Activated T-helper 2 cell treated with anti-CD3 and anti-CD28 coated beads, Interferon-gamma antibody, Interleukin-2, Interleukin-4, amounts not matched to agents 10 μg/mL and 5 μg/mL and 100 μg/mL, durations not matched to agents 14 hours and 24 hours and 36 hours (primary cell): ENCODE data around the gene TGM1. TPM values are rescaled to one million over a fixed set of nuclear protein-coding genes. Genes with fewer than 3 reads are reported as not detected.

Experiments used
- DNase-seq: peaks from one replicate; pipeline ENCODE4 v3.0.0; 2021; ENCODE audit warnings: low spot score
- H3K27ac Mint-ChIP-seq: one replicate; pipeline ENCODE4 v1.8.0; 2021; ENCODE audit warnings: mixed read lengths
- H3K27me3 Mint-ChIP-seq: one replicate; pipeline ENCODE4 v1.8.0; 2021; ENCODE audit warnings: low read depth, mixed read lengths
- H3K36me3 Mint-ChIP-seq: one replicate; pipeline ENCODE4 v1.8.0; 2021; ENCODE audit warnings: low read depth, mixed read lengths
- H3K4me1 Mint-ChIP-seq: one replicate; pipeline ENCODE4 v1.8.0; 2021; ENCODE audit warnings: low read depth, mixed read lengths
- H3K4me3 Mint-ChIP-seq: one replicate; pipeline ENCODE4 v1.8.0; 2021; ENCODE audit warnings: low read depth, mild to moderate bottlenecking, moderate library complexity, mixed read lengths
- H3K9me3 Mint-ChIP-seq: one replicate; pipeline ENCODE4 v1.8.0; 2021; ENCODE audit warnings: mixed read lengths
- intact Hi-C: fragments of 100-400 bp; cut with micrococcal nuclease; formaldehyde crosslinking; loops from one replicate; pipeline ENCODE4 v1.15.1; 2023
- total RNA-seq: library from RNA; stranded (reverse); gene quantifications from 2 replicates; pipeline ENCODE4 v1.2.3, GENCODE V29; 2022

TGM1 gene
- total RNA-seq, 1 donor from 2014 or later = 3.4 TPM

DNA sequence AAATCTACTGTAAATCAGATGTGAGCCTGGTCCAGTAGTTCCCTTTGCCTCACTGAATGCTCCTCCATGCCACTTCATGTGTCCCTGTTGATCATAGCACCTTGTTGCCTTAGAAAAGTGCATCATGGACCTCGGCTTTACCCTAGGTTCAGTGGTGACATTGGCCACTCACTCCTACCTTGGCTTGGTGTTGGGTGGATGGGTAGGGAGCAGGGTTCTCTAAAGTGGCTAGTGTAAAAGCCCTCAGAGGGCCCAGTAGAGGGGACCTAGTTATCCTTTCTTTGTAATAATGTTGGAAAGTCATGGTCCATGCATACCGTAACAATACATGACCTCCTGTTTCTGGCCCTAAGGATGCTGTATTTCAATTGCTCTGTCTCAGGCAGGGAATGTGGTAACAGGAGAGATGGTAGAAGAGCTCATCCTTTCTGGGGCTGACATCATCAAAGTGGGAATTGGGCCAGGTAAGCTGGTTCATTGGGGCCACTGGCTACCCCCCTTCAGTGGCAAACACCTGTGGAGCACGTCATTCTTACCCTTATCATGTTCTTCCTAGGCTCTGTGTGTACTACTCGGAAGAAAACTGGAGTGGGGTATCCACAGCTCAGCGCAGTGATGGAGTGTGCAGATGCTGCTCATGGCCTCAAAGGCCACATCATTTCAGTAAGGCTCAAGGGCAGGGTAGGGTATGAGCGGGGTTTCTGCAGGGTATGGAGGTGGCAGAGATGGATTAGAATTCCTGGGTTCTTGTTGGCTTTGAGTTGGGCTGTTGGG is 26.1 kb downstream of the TGM1 start:
- peaks cover 58% of the 10 kb centered on the region for H3K4me1 Mint-ChIP-seq
- intact Hi-C loops = no loop called here
- no peaks in the 10 kb centered on the region for H3K27me3 Mint-ChIP-seq
- H3K27ac Mint-ChIP-seq = no peak overlapping the region
- H3K4me3 Mint-ChIP-seq = no peak overlapping the region
- no peaks in the 10 kb centered on the region for H3K9me3 Mint-ChIP-seq
- no peak for DNase-seq
- H3K36me3 Mint-ChIP-seq = peaks cover 76% of the 10 kb centered on the region

DNA sequence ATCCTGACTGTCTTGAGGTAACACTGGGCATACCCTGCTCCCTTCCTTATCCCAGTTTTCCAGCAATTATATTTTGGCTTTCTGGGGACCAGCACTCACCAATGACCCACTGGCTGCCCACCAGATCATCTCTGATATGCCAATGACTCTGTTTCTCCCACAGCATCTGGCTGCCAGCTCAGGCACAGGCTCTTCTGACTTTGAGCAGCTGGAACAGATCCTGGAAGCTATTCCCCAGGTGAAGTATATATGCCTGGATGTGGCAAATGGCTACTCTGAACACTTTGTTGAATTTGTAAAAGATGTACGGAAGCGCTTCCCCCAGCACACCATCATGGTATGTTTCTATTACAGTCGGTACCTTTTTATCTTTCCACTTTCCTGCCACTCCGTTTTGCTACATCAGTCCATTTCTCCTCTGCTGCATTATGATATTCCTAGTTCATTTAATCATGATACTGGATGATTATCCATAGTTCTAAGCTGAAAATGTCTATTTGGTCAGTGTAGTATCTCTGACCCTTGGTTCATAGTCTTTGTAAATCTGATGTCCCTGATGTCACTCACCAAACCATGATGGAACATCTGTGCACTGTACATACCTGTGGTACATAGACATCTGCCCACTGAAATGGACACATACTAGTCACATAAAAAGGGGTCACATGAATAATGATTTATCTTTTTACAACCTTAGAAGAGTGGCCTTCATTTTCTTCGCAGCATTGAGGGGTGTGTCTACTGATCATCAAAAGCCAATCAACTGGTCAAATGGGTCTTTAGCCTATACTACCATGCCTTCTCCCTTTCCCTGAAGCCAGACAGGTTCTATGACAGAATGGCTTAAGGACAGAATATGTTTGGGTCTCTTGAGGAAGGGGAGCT is 26.9 kb downstream of the TGM1 start:
- Mint-ChIP-seq H3K27me3 (no peaks in the 10 kb centered on the region), H3K27ac (peak overlapping the region; percentile 25), H3K36me3 (peaks cover 78% of the 10 kb centered on the region), H3K4me3 (no peak overlapping the region), H3K9me3 (no peaks in the 10 kb centered on the region), H3K4me1 (peaks cover 60% of the 10 kb centered on the region)
- DNase-seq = no peak
- intact Hi-C loops = no loop called here

DNA sequence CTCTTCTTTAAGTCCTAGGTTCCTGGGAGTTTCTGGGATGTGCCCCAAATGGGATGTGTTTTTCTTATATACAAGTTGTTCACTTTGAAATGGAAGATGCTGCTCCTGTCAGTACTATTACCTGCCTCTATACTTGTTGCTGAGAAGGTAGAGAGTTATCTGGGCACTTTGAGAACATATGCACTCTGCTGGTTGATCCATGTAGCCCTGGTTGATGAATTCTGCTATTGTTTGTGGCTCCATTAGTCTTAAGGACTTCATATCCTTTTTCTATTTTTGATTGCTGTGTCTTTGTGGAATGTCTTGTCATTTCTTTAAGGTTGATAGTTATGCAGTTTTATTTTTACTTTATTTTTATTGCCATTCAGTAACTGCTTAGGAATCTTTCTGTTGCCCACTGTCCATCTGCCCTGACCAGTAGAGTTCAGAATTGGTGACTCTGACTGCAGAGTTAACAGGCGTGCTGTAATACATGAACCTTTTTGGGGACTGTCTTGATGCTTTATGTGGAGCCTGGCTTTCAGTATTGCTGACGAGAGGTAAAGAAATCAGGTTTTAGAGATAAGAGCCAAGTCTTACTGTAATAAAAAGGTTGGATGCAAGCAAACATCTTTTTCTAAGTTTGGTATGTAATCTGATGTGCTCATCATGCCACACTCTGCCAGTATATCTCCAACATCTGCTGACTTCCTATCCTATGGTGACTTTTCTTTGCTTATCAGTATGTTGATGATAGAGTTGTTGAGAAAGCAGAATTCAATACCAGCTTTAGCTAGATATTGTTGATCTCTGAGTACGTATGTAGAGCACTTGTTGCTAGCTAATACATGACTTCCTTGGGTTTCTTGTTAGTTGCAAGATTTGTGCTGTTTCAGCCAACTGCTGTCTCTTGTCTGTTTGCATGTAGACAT is 28.6 kb downstream of the TGM1 start:
- Mint-ChIP-seq H3K36me3 (peaks cover 65% of the 10 kb centered on the region), H3K9me3 (no peaks in the 10 kb centered on the region), H3K4me1 (peaks cover 49% of the 10 kb centered on the region), H3K4me3 (peak overlapping the region; percentile 62), H3K27me3 (no peaks in the 10 kb centered on the region), H3K27ac (peak overlapping the region; percentile 62)
- no peak for DNase-seq
- intact Hi-C loops = no loop called here

DNA sequence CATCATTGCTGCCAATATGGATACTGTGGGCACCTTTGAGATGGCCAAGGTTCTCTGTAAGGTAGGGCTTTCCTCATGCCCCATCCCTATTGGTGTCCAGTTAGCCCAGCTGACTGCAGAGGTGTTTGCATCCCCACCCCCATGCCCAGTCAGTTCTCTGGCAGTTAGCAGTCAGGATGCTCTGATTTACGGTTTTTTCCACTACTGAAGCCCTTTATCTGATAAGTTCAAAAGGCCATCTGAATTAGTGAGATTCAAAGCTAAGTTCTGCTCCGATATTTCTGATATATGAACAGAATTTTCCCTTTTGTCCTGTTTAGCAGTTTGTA is 29.5 kb downstream of the TGM1 start:
- no peak for DNase-seq
- intact Hi-C loops = loop anchor here (2.0 kb wide), 1 partner anchor 679 kb away; no protein-coding TSS in a partner anchor
- Mint-ChIP-seq H3K9me3 (no peaks in the 10 kb centered on the region), H3K4me3 (peak overlapping the region; percentile 97), H3K36me3 (peaks cover 62% of the 10 kb centered on the region), H3K27me3 (no peaks in the 10 kb centered on the region), H3K27ac (peak overlapping the region; percentile 91), H3K4me1 (peaks cover 48% of the 10 kb centered on the region)

DNA sequence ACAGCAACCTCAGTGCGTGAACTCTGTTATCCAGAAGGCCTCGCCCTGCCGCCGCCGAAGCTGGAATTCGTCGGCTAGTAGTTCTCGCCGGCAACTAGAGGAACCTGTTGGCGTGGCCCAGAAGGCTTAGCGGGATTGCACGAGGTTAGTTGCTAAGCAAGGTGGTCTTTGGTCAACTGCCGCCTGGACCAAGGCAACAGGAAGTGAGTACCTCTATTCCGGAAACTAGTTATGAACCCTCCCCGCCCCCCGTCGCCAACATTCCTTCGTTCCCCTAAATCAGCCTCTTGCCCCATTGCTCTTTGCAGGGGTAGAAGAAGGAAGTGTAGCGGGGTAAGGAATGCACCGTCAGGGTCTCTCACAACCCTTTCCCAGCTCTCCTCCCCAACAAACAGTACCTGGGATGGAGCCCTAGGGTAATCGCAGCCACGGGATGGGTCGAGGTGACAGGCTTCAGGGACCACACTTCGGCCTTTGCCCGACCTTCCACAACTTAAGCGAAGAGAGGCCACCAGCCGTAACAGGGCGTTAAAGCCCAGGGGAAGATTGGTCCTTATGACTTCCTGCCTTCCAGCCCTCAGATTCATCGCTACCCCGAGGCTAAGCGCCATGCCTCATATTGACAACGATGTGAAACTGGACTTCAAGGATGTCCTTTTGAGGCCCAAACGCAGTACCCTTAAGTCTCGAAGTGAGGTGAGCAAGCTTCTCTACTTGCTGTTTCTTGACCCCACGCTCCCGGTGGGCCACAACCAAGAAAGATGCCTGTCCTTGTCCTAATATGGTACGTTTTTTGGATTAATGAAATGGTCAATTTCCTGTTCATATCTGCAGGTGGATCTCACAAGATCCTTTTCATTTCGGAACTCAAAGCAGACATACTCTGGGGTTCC is 30.1 kb downstream of the TGM1 start, which contains the start of gene GMPR2:
Gene GMPR2, plus strand, starts transcription at position 285 of the 893 bp plus-strand sequence. Its CDS starts 325 bp downstream, at position 610.
- H3K27ac Mint-ChIP-seq = peak within 1 kb of the TSS; percentile 91
- peak; percentile 22 for DNase-seq
- H3K9me3 Mint-ChIP-seq = no peaks in the 10 kb centered on the region
- intact Hi-C loops = loop anchor here (1.0 to 2.0 kb wide), 7 partner anchors 9 to 678 kb away; partner anchors contain the start of genes DCAF11, MDP1, NRL and PSME2
- H3K27me3 Mint-ChIP-seq = no peaks in the 10 kb centered on the region
- peaks cover 45% of the 10 kb centered on the region for H3K4me1 Mint-ChIP-seq
- H3K4me3 Mint-ChIP-seq = peak within 1 kb of the TSS; percentile 97
- H3K36me3 Mint-ChIP-seq = peaks cover 56% of the 10 kb centered on the region

DNA sequence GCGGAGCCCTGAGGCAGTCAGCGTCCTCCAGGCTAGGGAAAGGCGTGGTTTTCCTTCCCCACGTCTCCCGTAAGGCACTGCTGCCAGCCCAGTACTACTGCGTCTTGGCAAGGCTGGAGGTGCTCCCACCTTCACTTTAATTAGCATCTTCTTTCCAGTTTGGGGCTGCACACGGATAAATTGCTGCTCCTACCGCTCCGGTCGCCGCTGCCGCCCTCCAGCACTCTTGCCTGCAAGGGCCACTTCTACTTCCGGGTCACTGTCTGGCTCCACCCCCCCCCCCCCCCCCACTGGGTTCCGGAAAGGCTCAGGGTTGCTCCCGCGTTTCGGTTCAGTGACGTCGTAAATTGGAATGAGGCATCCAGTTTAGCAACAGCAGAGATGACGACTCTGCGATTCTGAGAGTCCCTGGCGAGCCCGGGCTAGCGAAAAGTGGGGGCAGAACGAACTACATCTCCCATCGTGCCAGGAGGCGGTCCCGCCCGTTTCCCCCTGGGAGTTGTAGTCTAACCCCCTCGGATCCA is 30.8 kb downstream of the TGM1 start, which contains the start of gene NEDD8:
Gene NEDD8, minus strand, starts transcription at position 247 of the 524 bp plus-strand sequence. Its CDS starts 100 bp downstream, at position 147.
- intact Hi-C loops = loop anchor here (1.0 to 2.0 kb wide), 7 partner anchors 10 to 677 kb away; partner anchors contain the start of genes DCAF11, MDP1, NRL and PSME2
- peak within 1 kb of the TSS; percentile 91 for H3K27ac Mint-ChIP-seq
- H3K4me1 Mint-ChIP-seq = peaks cover 44% of the 10 kb centered on the region
- DNase-seq = peak; percentile 89
- peak within 1 kb of the TSS; percentile 97 for H3K4me3 Mint-ChIP-seq
- no peaks in the 10 kb centered on the region for H3K9me3 Mint-ChIP-seq
- H3K36me3 Mint-ChIP-seq = peaks cover 53% of the 10 kb centered on the region
- H3K27me3 Mint-ChIP-seq = no peaks in the 10 kb centered on the region

DNA sequence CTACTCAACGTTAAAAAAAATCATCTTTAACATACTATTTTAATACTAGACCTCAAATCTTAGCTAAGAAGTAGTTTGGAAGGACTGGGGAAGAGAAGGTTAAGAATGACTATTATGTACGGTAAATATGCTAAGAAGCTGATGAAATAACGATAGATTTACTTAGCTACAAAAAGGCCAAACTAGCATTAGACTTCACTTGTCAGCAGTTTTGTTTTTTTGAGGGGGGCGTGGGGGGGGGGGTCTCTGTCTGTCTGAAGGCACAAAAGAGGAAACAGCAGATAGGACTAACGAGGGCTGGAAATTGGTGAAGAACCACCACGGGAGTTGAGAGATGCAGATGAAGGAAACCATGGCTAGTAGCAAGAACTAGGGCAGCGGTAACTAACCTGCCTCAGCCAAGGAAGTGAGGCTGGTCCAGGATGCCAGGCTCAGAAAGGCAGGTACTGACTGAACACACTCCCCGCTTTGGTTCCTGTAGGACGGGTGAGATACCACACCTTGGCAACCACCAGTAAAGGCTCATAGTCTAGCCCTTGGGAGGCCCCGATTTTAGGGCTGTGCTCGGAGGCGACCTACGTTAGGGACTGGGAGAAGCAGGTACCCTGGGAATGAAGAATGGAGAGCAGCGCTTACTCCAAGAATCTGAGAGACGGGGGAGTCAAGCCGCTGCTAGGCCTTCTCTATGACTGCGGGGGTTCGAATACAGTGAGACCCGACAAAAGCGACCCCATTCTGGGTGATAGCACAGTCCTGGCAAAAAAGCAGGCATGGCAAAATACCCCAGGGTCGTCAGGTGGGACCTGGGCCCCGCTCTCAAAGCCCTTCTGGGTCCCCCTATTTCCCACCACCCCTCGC is 31.5 kb downstream of the TGM1 start:
- Mint-ChIP-seq H3K36me3 (peaks cover 52% of the 10 kb centered on the region), H3K4me1 (peaks cover 45% of the 10 kb centered on the region), H3K4me3 (peak overlapping the region; percentile 97), H3K27me3 (no peaks in the 10 kb centered on the region), H3K27ac (peak overlapping the region; percentile 91), H3K9me3 (no peaks in the 10 kb centered on the region)
- intact Hi-C loops = loop anchor here (1.0 to 2.0 kb wide), 7 partner anchors 11 to 677 kb away; partner anchors contain the start of genes DCAF11, MDP1, NRL and PSME2
- no peak for DNase-seq

DNA sequence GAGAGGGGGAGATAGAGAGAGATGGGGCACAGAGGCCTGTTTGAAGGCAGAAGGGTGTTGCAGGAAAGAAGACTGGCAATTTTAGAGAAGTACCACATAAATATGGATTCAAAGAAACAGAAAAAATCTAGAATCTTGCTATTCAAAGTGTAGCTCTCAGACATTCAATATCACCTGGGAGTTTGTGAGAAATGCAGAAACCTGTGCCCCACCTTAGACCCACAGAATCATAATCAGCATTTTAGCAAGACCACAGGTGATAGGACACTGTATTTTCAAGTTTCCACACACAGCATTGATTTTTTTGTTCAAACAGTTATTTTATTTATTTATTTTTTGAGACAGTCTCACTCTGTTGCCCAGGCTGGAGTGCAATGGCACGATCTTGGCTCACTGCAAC is 34.1 kb downstream of the TGM1 start:
- intact Hi-C loops = no loop called here
- Mint-ChIP-seq H3K9me3 (no peaks in the 10 kb centered on the region), H3K36me3 (peaks cover 42% of the 10 kb centered on the region), H3K27ac (no peak overlapping the region), H3K4me3 (no peak overlapping the region), H3K27me3 (no peaks in the 10 kb centered on the region), H3K4me1 (peaks cover 31% of the 10 kb centered on the region)
- no peak for DNase-seq

DNA sequence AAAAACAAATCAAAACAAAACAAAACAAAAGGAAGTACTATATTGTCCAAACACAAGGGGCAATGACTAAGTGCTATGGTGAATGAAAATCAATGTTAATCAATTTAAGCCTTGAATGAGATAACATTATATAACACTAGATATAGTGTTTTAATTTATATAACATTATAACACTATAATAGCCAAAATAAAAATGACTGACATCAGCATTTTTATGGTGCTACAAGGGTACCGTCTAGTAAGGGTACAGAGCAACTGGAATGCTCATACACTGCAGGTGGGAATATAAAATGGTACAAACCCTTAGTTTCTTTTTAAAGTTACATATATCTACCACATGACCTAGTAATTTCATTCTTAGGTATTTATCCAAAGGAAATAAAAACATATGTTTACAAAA is 36.5 kb downstream of the TGM1 start:
- no peak overlapping the region for H3K4me3 Mint-ChIP-seq

DNA sequence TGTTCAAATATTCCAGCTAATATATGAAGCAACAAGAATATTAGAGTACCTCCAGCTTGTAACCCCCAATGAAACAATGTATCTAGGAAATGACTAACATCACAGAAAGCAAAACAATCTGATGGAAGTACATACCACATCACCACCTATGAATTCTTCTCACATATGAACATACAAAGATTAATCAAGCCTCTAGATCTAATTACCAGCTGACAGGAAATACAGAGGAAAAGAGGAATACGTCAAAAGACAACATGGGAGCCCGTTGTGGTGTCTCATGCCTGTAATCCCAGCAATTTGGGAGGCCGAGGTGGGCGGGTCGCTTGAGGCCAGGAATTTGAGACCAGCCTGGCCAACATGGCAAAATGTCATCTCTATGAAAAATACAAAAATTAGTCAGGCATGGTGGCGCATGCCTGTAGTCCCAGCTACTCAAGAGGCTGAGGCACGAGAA is 38.3 kb downstream of the TGM1 start:
- Mint-ChIP-seq H3K4me1 (peaks cover 19% of the 10 kb centered on the region), H3K36me3 (peaks cover 33% of the 10 kb centered on the region), H3K27ac (no peak overlapping the region), H3K27me3 (no peaks in the 10 kb centered on the region), H3K9me3 (no peaks in the 10 kb centered on the region), H3K4me3 (no peak overlapping the region)
- DNase-seq = no peak
- intact Hi-C loops = no loop called here

More for the DNA sequence above, 36.5 kb downstream of the TGM1 start:
- H3K4me1 Mint-ChIP-seq = peaks cover 24% of the 10 kb centered on the region
- no peak for DNase-seq
- intact Hi-C loops = no loop called here
- no peak overlapping the region for H3K27ac Mint-ChIP-seq
- peaks cover 34% of the 10 kb centered on the region for H3K36me3 Mint-ChIP-seq
- no peaks in the 10 kb centered on the region for H3K27me3 Mint-ChIP-seq
- no peaks in the 10 kb centered on the region for H3K9me3 Mint-ChIP-seq
